Measurements from ENCODE around the gene SBF2.

The SBF2 gene

GRCh38 chr11:9878936-9879335, 415.1 kb downstream of the SBF2 start:
- DNase-seq, result no peak

DNA sequence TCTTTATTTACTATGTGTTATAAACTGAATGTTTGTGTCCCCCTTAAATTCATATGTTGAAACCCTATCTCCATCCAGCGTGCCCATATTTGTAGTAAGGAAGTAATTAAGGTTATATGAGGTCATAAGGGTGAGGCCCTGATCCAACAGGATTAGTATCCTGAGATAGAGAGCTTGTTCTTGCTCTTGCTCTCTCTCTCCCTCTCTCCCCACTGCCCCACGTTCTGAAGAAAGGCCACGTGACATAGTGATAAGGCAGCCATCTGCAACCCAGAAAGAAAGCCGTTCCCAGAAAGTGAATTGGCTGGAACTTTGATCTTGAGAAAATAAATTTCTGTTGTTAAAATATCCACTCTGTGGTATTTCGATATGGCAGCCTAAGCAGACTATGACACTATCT, 417.7 kb downstream of the SBF2 start:
- DNase-seq, result no peak

- DNase-seq, result no peak
Observed at GRCh38 chr11:9875862-9876261, 418.2 kb downstream of the SBF2 start.

DNA sequence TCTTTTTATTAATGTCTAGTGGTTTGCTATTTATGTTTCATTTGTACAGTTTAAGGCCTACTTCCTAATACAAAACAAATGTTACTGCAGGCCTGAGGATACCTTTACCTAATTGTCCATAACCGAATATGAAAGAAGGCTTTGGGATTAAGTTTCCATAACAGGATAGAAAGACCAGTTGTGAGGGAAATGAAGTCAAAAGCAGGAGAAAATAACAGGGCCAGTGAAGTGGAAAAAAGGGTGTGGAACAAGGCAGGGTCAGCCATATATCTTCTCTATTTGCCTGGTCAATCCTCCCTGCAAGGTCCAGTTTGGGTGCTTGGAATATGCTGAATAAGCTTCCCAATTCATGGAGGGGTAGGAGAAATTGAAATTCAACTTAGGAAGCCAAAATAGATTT, 418.6 kb downstream of the SBF2 start:
- DNase-seq, result no peak

DNA sequence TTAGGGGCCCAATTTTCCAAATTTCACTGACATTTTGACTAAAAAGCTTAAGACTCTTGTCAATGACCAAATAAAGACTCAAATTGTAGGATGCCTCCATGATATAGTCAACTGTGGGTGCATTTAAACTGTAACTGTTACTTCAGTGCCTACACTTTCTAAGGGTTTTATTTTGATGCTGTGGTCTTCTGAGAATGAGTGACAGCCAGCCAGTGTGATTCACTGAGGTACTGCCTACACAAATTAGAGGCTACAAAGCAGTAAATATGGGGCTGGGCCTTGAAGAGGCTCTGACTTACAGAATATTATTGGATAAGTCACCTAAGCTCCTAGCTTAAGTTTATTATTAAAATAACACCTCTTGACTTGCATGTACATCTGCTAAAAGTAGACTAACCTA, 419.6 kb downstream of the SBF2 start:
- DNase-seq, result no peak

- no peak for DNase-seq
Observed at GRCh38 chr11:9868641-9869040, 425.4 kb downstream of the SBF2 start.

GRCh38 chr11:9862981-9863380, 431.0 kb downstream of the SBF2 start:
- no peak for DNase-seq

GRCh38 chr11:9861860-9862725, 431.9 kb downstream of the SBF2 start:
- peak; percentile 60 for DNase-seq

GRCh38 chr11:9859554-9860305, 434.3 kb downstream of the SBF2 start:
- DNase-seq, result peak; percentile 11

DNA sequence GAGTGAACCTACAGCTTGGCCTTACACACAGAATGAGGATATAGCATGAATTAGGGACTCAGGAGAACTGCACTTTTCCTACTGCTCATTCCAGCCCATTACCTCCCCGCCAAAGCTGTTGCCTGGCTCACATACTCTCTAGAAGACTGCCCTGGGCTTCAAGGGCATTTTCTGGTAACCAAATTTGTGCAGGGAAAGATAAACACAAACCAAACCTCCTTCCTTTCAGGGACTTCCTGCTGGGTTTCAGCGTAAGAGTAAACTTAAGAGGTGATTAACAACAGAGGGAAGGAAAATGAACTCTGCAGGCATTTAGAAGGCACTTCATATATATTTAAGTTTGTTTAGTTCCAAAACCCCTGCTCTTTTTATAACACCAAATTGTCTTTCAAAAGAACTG, 435.2 kb downstream of the SBF2 start:
- DNase-seq, result no peak

DNA sequence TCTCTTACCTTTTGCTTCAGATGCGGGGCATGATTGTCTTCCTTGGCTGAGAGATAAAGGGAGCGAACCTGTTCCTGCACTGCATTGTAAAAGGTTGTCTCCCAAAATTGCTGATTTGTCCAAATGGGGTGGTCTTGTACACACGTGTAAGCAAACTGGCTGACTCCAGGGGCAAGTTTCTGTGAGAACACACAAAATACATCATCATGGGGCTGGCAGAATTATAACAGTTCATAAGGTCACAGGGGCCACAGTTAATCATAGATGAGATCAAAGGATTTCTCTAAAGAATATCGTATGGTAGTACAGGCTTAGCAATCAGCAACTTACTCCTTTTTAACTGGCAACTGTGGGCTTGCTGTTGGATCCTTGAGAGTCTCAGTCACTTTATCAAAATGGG, 435.8 kb downstream of the SBF2 start:
- no peak for DNase-seq

DNA sequence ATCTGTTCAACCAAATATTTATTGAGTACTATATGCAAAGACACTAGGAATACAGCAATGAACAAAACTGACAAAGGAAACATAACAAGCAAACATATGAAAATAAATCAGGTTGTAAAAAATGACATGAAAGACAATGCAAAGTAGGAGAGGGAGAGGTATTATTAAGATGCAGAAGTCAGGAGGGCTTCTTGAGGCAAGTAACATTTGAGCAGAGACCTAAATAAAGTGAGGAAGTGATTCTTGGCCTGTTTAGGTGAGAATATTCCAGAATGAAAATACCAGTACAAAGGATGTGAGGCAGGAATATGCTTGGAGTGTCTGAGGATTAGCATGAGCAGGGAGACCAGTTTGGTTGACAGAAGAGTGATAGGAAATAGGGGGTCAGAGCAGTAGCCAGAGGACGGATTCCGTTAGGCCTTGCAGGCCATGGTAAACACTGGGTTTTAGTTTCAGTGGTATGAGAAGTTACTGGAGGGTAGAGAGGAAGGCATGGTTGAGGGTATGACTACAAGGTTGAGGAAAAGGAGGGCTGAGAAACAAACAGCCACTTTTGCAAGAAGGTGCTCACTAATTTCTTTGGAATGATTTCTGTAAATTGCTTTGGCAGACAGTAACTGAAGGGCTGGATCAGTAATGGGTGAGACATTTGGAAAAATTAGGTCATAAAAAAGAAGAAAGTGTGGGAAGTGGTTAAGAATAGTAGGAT, 438.3 kb downstream of the SBF2 start:
- DNase-seq, result no peak

- DNase-seq, result no peak
Observed at GRCh38 chr11:9853929-9854552, 440.0 kb downstream of the SBF2 start.

GRCh38 chr11:9852465-9852864, 441.6 kb downstream of the SBF2 start:
- DNase-seq, result no peak

- no peak for DNase-seq
Observed at GRCh38 chr11:9851366-9851765, 442.7 kb downstream of the SBF2 start.

DNA sequence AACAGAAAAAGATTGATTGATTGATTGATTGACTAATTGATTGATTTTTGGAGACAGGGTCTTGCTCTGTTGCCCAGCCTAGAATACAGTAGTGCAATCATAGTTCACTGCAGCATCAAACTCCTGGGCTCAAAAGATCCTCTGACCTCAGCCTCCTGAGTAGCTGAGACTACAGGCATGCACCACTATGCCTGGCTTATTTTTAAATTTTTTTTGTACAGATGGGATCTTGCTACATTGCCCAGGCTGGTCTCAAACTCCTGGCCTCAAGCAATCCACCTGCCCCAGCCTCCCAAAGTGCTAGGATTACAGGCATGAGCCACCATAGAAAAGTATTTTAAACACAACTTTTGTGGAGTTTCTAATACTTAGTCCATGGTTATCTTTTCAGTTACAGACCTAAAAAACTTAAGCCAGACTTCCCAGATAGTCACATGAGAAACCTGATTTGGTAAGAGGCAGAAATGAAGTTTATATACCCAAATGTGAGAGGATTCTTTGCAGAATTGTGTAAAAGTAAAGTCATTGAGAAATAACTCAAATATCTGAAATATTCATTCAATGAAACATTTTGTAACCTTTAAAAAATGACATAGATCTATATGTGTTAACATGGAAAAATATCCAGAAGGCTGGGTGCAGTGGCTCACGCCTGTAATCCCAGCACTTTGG, 443.7 kb downstream of the SBF2 start:
- no peak for DNase-seq

DNA sequence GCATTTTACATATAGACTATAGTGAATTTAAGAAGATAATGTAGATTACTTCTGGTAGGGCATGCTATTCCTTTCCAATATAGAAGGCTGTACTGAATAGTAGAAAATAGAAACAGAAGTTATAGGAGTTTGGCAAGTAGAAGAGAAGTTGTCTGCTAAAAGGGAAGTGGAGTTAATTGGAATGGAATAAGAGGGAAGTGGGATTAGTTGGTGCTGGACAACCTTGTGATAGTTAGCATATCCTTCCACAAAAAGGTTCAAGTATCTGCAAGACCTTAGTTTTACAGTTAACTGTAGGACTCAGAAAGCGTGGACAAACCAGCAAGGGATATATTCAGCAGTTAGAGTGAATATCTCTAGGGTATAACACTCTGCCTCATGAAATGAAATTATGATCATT, 444.6 kb downstream of the SBF2 start:
- no peak for DNase-seq

- DNase-seq, result no peak
Observed at GRCh38 chr11:9847636-9848035, 446.4 kb downstream of the SBF2 start.

- no peak for DNase-seq
Observed at GRCh38 chr11:9842923-9843322, 451.1 kb downstream of the SBF2 start.

DNA sequence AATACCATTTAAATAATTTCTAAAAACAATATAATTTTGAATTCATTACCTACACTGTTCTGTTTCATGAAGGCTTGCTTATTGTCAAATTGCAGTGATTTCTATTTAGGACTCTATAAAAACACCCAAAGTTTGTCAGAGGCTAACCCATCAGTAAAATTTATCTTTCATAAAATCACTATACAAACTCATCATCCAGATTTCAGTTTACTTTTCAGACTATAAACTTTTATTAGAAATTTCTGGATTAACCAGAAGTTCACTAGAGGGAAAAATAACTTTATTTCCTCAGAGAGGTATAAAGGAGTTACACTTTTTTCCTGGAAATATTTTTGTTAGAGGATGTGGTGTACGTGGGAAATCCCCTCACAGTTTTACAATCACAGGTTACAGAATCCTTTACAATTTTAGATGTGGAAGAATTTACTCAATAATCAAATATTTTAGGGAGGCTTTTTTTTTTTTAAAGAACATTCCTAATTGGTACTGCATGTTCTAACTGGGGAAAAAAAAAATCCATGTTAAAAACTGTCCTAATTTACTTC, 453.5 kb downstream of the SBF2 start:
- no peak for DNase-seq

DNA sequence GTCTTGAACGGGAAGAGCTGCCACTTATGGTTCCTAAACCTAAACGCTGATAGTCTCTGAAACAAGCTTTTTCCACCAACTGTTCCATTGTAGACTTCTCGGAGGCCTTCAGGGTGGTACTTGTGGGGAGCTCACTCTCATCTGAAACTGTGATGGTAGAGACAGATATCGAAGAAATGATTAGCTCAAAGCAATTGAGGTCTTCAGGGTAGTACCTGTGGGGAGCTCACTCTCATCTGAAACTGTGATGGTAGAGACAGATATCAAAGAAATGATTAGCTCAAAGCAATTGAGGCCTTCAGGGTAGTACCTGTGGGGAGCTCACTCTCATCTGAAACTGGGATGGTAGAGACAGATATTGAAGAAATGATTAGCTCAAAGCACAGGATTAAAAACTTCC, 454.5 kb downstream of the SBF2 start:
- no peak for DNase-seq

DNA sequence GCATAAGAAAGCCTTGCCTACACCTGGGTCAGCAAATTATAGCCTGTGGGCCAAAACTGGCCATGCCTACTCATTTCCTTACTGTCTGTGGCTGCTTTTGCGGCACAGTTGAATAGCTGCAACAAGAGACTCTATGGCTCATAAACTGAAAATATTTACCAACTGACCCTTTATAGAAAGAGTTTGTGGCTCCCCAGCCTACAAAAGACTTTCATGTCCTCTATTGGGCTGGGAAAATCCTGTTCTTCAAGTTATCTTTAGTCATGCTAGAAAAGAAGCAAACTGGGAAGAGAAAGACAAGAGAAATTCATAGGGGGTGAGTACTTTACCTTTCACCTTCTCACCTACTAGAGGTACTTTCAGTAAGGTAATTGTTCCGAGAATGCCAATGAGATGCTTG, 455.1 kb downstream of the SBF2 start:
- DNase-seq, result no peak

Measured in activated CD4-positive, alpha-beta T cell treated with anti-CD3 and anti-CD28 coated beads for 48 hours (primary cell).